Measurements from ENCODE around the gene CCNL1. TPM values are rescaled to one million over a fixed set of nuclear protein-coding genes. Genes with fewer than 3 reads are reported as not detected.

Gene CCNL1
- total and polyA plus RNA-seq, 2 donors (not counting 3 experiments of a cell fraction or from before 2014, with no cell fraction given) = 119 to 137 TPM

- H3K9me3 ChIP-seq (replicated peaks; ENCODE audit: control insufficient read depth, insufficient read depth, low read length) = no peaks in the 10 kb centered on the region
- TF ChIP-seq MYC (IDR thresholded peaks at IDR 0.05; ENCODE audit: low read depth, low read length) = no peak
- no peak for TF ChIP-seq MAX (IDR thresholded peaks at IDR 0.05; ENCODE audit: insufficient read depth, insufficient read length)
- no peak for TF ChIP-seq JUN (IDR thresholded peaks at IDR 0.05; ENCODE audit: borderline replicate concordance, insufficient read depth, insufficient read length, low read depth)
- no peak for TF ChIP-seq CTCF (IDR thresholded peaks at IDR 0.05; ENCODE audit: extremely low read depth in 1 of 2, insufficient read depth in 1 of 2, low read depth in 1 of 2, low read length in 2 of 2)
- TF ChIP-seq FOS (IDR thresholded peaks at IDR 0.05; ENCODE audit: borderline replicate concordance, insufficient read depth, low read length) = no peak
- TF ChIP-seq POLR2A (IDR thresholded peaks at IDR 0.05; ENCODE audit: low read depth, low read length) = no peak
- no peak for TF ChIP-seq EZH2 (IDR thresholded peaks at IDR 0.05; ENCODE audit: borderline replicate concordance, low read depth, low read length, severe bottlenecking)
- no peak for TF ChIP-seq POLR2AphosphoS5 (IDR thresholded peaks at IDR 0.05; ENCODE audit: insufficient read depth, low read depth, low read length)
- DNase-seq (ENCODE audit: low read depth, low spot score) = no peak
- H3K4me1 ChIP-seq (ENCODE audit: control insufficient read depth, extremely low read depth, insufficient read depth, low read length) = peaks cover 4% of the 10 kb centered on the region
- no peak for FAIRE-seq
- H4K20me1 ChIP-seq (replicated peaks; ENCODE audit: control insufficient read depth, extremely low read depth, insufficient read depth, low read length) = no peaks in the 10 kb centered on the region
- H3K4me2 ChIP-seq (ENCODE audit: insufficient read depth, low read length) = no peak overlapping the region
- H3K36me3 ChIP-seq (ENCODE audit: control insufficient read depth in 2 of 2, extremely low read depth in 1 of 2, insufficient read depth in 2 of 2, low read length in 2 of 2) = no peaks in the 10 kb centered on the region
- POLR2A ChIA-PET = no interaction called here
- no peak overlapping the region for H3K27ac ChIP-seq (ENCODE audit: insufficient read depth, low read depth, low read length)
- no peaks in the 10 kb centered on the region for H3K9me1 ChIP-seq (replicated peaks; ENCODE audit: control insufficient read depth, extremely low read depth, insufficient read depth, low read length)
- H2AFZ ChIP-seq (ENCODE audit: low read depth, low read length) = no peak overlapping the region
- CTCF ChIA-PET = no interaction called here
- no TSS peak for BruUV-seq (replicated peaks)
- H3K9ac ChIP-seq (replicated peaks; ENCODE audit: extremely low read depth, insufficient read depth, low read length) = no peak overlapping the region
- no peaks in the 10 kb centered on the region for H3K79me2 ChIP-seq (ENCODE audit: control insufficient read depth, insufficient read depth, low read length)
- dilution Hi-C loops (cut with MboI; ENCODE audit: extremely low pct_ligation_motif_present, low sequenced_read_pairs) = no loop called here
- H3K4me3 ChIP-seq (replicated peaks in 1 of 3; ENCODE audit: insufficient read depth in 1 of 3, low read depth in 1 of 3, low read length in 3 of 3) = no peak overlapping the region
- intact Hi-C loops (cut with micrococcal nuclease) = loop anchor here (10.0 kb wide), 1 partner anchor 1291 kb away; the partner anchor contains the start of gene GMPS
- H3K27me3 ChIP-seq (ENCODE audit: control insufficient read depth in 2 of 2, insufficient read depth in 2 of 2, low read length in 2 of 2) = no peaks in the 10 kb centered on the region
Measured at GRCh38 chr3:157166115-157166514, 6.2 kb upstream of the CCNL1 start.

All from endothelial cell of umbilical vein (primary cell).